Fibroblast of villous mesenchyme (primary cell): Measurements from ENCODE around the gene IGF1R. TPM values are rescaled to one million over a fixed set of nuclear protein-coding genes. Genes with fewer than 3 reads are reported as not detected.

ENCODE experiments used
- DNase-seq: peaks from one replicate; pipeline ENCODE4 v3.0.0-alpha.2; 2010; ENCODE audit warnings: low read depth
- H3K4me3 ChIP-seq: 2 replicates; pipeline ENCODE4 v1.5.1; 2011; ENCODE audit warnings: low read depth, mild to moderate bottlenecking, low read length
- CTCF ChIP-seq: IDR thresholded peaks from 2 replicates; pipeline ENCODE4 v1.5.1; 2012; ENCODE audit warnings: low read depth, mild to moderate bottlenecking, low read length; ENCODE audit not compliant: insufficient read depth
- total RNA-seq: library from RNA; depleted of rRNA; stranded (reverse); fragments of >200 nt; gene quantifications from 2 replicates; pipeline ENCODE4 v1.2.3, GENCODE V29; 2012

IGF1R gene
- total RNA-seq, 1 donor: 19.4 TPM

GRCh38 chr15:98700519-98700918 lies 52.2 kb downstream of the IGF1R start:
- no peak for DNase-seq
- no peak overlapping the region for H3K4me3 ChIP-seq
- no peak for TF ChIP-seq CTCF

GRCh38 chr15:98703126-98703685 lies 54.9 kb downstream of the IGF1R start:
- DNase-seq: peak; percentile 13
- no peak for TF ChIP-seq CTCF
- H3K4me3 ChIP-seq: no peak overlapping the region

- no peak overlapping the region for H3K4me3 ChIP-seq
- no peak for TF ChIP-seq CTCF
These were observed 56.7 kb downstream of the IGF1R start for GRCh38 chr15:98705070-98705469.

GRCh38 chr15:98706387-98706786 lies 58.0 kb downstream of the IGF1R start:
- TF ChIP-seq CTCF: no peak
- no peak overlapping the region for H3K4me3 ChIP-seq
- no peak for DNase-seq

More at GRCh38 chr15:98705070-98705469, 56.7 kb downstream of the IGF1R start:
- DNase-seq: no peak

GRCh38 chr15:98706986-98707385 lies 58.6 kb downstream of the IGF1R start:
- no peak for DNase-seq
- no peak for TF ChIP-seq CTCF
- no peak overlapping the region for H3K4me3 ChIP-seq

DNA sequence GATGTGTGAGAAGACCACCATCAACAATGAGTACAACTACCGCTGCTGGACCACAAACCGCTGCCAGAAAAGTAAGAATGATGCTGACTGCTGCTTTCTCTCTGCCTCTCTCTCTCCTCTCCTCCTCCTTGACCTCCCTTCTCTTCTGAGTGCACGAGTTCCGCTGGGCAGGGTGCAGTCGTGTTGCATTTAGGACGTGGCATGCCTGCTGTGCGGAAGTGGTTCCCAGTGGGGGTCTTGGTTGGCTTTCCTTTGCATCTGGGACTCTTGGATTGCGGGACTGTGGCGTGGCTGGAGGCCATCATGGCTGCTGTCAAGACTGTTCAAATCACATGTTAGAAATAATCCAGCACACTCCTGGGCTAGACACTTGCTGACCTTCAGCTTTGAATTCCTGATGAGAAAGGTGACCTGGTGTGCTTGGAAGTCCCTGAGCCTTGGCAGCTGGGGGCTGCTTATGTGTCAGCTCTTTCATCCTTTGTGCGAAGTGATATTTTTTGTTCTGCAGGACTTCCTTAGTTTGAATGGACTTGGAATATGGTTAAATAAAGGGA lies 59.8 kb downstream of the IGF1R start:
- H3K4me3 ChIP-seq: no peak overlapping the region
- no peak for DNase-seq
- no peak for TF ChIP-seq CTCF

GRCh38 chr15:98711810-98712209 lies 63.5 kb downstream of the IGF1R start:
- no peak overlapping the region for H3K4me3 ChIP-seq
- DNase-seq: no peak
- TF ChIP-seq CTCF: no peak
